Karpas-422 (cell line): ENCODE results near the gene RHBG. TPM values are rescaled to one million over a fixed set of nuclear protein-coding genes. Genes with fewer than 3 reads are reported as not detected.

Experiments
- DNase-seq: peaks from one replicate; pipeline ENCODE4 v3.0.0-alpha.2; 2015
- H2AFZ ChIP-seq: fragments of 200-600 bp; sonication (generic); 2 replicates; pipeline ENCODE4 v1.6.1; 2014; ENCODE audit warnings: antibody characterized with exemption, low read length, mixed read lengths
- H3K27ac ChIP-seq: fragments of 200-600 bp; sonication (generic); 2 replicates; pipeline ENCODE4 v1.5.1; 2014; ENCODE audit warnings: mild to moderate bottlenecking, low read length, moderate library complexity
- H3K27me3 ChIP-seq: fragments of 200-600 bp; sonication (generic); 2 replicates; pipeline ENCODE4 v1.6.1; 2014; ENCODE audit warnings: low read length, mixed read lengths
- H3K36me3 ChIP-seq: fragments of 200-600 bp; sonication (generic); 2 replicates; pipeline ENCODE4 v1.6.1; 2014; ENCODE audit warnings: low read length, mixed read lengths; ENCODE audit not compliant: insufficient read depth
- H3K4me1 ChIP-seq: fragments of 200-600 bp; sonication (generic); 2 replicates; pipeline ENCODE4 v1.6.1; 2014; ENCODE audit warnings: mild to moderate bottlenecking, low read length, mixed read lengths
- H3K4me2 ChIP-seq: fragments of 200-600 bp; sonication (generic); 2 replicates; pipeline ENCODE4 v1.6.1; 2014; ENCODE audit warnings: low read length, low read depth, mild to moderate bottlenecking; ENCODE audit not compliant: poor library complexity, severe bottlenecking
- H3K4me3 ChIP-seq: fragments of 200-600 bp; sonication (generic); 2 replicates; pipeline ENCODE4 v1.5.1; 2014; ENCODE audit warnings: mild to moderate bottlenecking, antibody characterized with exemption, low read length, mixed read lengths
- H3K79me2 ChIP-seq: fragments of 200-600 bp; sonication (generic); 2 replicates; pipeline ENCODE4 v1.6.1; 2014; ENCODE audit warnings: mild to moderate bottlenecking, low read length, mixed read lengths
- H3K9ac ChIP-seq: fragments of 200-600 bp; sonication (generic); 2 replicates; pipeline ENCODE4 v1.6.0; 2014; ENCODE audit warnings: low read length
- H3K9me2 ChIP-seq: fragments of 200-600 bp; sonication (generic), shearing (Covaris generic); replicated peaks from 2 replicates; pipeline ENCODE4 v1.6.0; 2014; ENCODE audit warnings: mild to moderate bottlenecking, low read length, moderate library complexity; ENCODE audit not compliant: insufficient read depth
- H3K9me3 ChIP-seq: fragments of 300-700, 200-600 bp; sonication (generic); 2 replicates; pipeline ENCODE4 v1.6.1; 2014; ENCODE audit warnings: low read length, mixed read lengths
- H4K20me1 ChIP-seq: fragments of 200-600 bp; sonication (generic); 2 replicates; pipeline ENCODE4 v1.6.1; 2014; ENCODE audit warnings: mild to moderate bottlenecking, antibody characterized with exemption, low read length, low read depth; ENCODE audit not compliant: insufficient read depth
- total RNA-seq: library from RNA; depleted of rRNA; stranded (reverse); fragments of >200 nt; shearing (Covaris generic); gene quantifications from 2 replicates; pipeline ENCODE4 v1.2.3, GENCODE V29; 2014; ENCODE audit warnings: low replicate concordance

RHBG gene
- total RNA-seq, 1 experiment from 2014 or later: not detected

DNA sequence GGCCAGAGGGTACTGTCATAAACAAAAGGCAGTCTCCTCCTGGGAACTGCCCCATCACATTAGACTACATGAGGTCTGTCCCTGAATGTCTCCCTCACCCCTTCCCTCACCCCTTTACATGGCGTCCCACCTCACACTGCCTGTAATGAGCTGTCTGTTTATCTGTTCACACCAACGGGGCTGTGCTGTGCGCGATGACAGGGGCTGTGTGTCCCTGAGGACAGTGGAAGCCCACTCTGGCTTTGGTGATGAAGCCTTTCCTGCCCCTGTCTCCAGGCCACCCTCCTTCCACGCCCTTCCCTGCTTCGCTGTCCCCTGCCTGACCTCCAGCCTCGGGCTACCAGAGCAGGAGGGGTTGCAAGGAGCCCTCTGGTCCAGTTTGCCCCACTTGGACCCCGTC is 22.7 kb downstream of the RHBG start:
- Histone ChIP-seq H3K27ac (no peak overlapping the region), H4K20me1 (no peaks in the 10 kb centered on the region), H3K9me2 (no peaks in the 10 kb centered on the region), H3K9ac (no peak overlapping the region), H3K27me3 (no peaks in the 10 kb centered on the region), H3K79me2 (no peaks in the 10 kb centered on the region), H2AFZ (no peak overlapping the region), H3K36me3 (no peaks in the 10 kb centered on the region), H3K9me3 (no peaks in the 10 kb centered on the region), H3K4me3 (no peak overlapping the region), H3K4me1 (no peaks in the 10 kb centered on the region), H3K4me2 (no peak overlapping the region)
- DNase-seq: no peak

DNA sequence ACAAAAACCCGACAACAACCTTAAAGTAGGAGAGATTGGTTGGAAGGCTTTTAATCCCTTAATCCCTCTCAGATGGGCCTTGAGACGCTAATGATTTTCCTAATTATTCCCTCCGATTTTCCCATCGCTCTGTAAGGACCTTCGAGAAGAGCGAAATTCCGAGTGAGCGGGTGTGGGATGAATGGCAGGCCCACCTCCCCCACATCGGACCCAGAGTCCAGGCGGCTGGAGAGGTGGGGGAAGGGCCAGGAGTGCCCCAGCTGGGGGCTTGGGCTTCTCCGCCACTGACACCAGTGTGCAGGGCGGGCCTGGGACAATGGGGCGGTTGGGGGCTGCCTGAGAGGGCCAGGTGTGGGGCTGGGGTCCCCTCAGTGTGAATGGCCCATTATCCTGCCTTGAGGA is 23.4 kb downstream of the RHBG start:
- Histone ChIP-seq H2AFZ (no peak overlapping the region), H3K9ac (no peak overlapping the region), H3K4me3 (no peak overlapping the region), H3K79me2 (no peaks in the 10 kb centered on the region), H3K27me3 (no peaks in the 10 kb centered on the region), H3K27ac (no peak overlapping the region), H4K20me1 (no peaks in the 10 kb centered on the region), H3K36me3 (no peaks in the 10 kb centered on the region), H3K9me3 (no peaks in the 10 kb centered on the region), H3K9me2 (no peaks in the 10 kb centered on the region), H3K4me2 (no peak overlapping the region), H3K4me1 (no peaks in the 10 kb centered on the region)
- DNase-seq: no peak

GRCh38 chr1:156393095-156393494 is 24.1 kb downstream of the RHBG start:
- H2AFZ ChIP-seq: no peak overlapping the region
- H3K27ac ChIP-seq: no peak overlapping the region
- H3K4me1 ChIP-seq: no peaks in the 10 kb centered on the region
- no peaks in the 10 kb centered on the region for H3K9me3 ChIP-seq
- H3K36me3 ChIP-seq: no peaks in the 10 kb centered on the region
- H4K20me1 ChIP-seq: no peaks in the 10 kb centered on the region
- no peak overlapping the region for H3K4me2 ChIP-seq
- no peak overlapping the region for H3K4me3 ChIP-seq
- no peak for DNase-seq
- H3K9ac ChIP-seq: no peak overlapping the region
- H3K9me2 ChIP-seq: no peaks in the 10 kb centered on the region
- H3K27me3 ChIP-seq: no peaks in the 10 kb centered on the region
- H3K79me2 ChIP-seq: no peaks in the 10 kb centered on the region

GRCh38 chr1:156394082-156394481 is 25.1 kb downstream of the RHBG start:
- no peak overlapping the region for H3K9ac ChIP-seq
- H3K27me3 ChIP-seq: no peaks in the 10 kb centered on the region
- no peaks in the 10 kb centered on the region for H4K20me1 ChIP-seq
- H3K4me3 ChIP-seq: no peak overlapping the region
- H3K79me2 ChIP-seq: no peaks in the 10 kb centered on the region
- H3K4me2 ChIP-seq: no peak overlapping the region
- H3K27ac ChIP-seq: no peak overlapping the region
- DNase-seq: no peak
- no peaks in the 10 kb centered on the region for H3K4me1 ChIP-seq
- H3K9me3 ChIP-seq: no peaks in the 10 kb centered on the region
- H3K36me3 ChIP-seq: no peaks in the 10 kb centered on the region
- H2AFZ ChIP-seq: no peak overlapping the region
- no peaks in the 10 kb centered on the region for H3K9me2 ChIP-seq

DNA sequence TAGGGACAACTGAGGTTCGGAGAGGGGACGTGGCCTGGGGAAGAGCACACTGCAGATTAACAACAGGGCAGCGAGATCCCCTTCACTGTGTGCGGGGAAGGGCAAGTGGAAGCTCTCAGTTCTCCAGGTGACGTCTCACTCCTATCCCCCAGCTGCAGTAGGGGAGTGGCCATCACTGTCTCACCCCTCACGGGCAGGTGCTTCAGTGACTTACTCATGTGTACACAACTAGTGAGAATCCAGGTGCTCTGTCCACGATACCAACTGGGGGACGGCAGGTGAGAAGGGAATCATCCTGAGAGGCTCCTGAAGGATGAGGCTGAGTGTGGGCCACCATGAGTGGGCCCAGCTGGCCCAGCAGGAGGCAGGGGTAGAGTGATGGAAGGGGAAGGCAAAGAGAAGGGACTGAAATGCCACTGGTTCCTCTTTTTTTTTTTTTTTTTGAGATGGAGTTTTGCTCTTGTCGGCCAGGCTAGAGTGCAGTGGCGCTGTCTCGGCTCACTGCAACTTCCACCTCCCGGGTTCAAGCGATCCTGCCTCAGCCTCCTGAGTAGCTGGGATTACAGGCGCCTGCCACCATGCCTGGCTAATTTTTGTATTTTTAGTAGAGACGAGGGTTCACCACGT is 25.9 kb downstream of the RHBG start:
- no peaks in the 10 kb centered on the region for H3K4me1 ChIP-seq
- no peaks in the 10 kb centered on the region for H3K9me3 ChIP-seq
- no peaks in the 10 kb centered on the region for H3K36me3 ChIP-seq
- no peak overlapping the region for H3K4me3 ChIP-seq
- H3K9ac ChIP-seq: no peak overlapping the region
- H3K27me3 ChIP-seq: no peaks in the 10 kb centered on the region
- H3K79me2 ChIP-seq: no peaks in the 10 kb centered on the region
- no peaks in the 10 kb centered on the region for H4K20me1 ChIP-seq
- peak; percentile 67 for DNase-seq
- no peak overlapping the region for H3K27ac ChIP-seq
- no peaks in the 10 kb centered on the region for H3K9me2 ChIP-seq
- no peak overlapping the region for H3K4me2 ChIP-seq
- no peak overlapping the region for H2AFZ ChIP-seq

GRCh38 chr1:156399355-156400125 is 30.5 kb downstream of the RHBG start:
- H3K9me3 ChIP-seq: no peaks in the 10 kb centered on the region
- no peak overlapping the region for H3K27ac ChIP-seq
- no peaks in the 10 kb centered on the region for H3K9me2 ChIP-seq
- no peak overlapping the region for H3K9ac ChIP-seq
- H3K79me2 ChIP-seq: no peaks in the 10 kb centered on the region
- H3K4me3 ChIP-seq: no peak overlapping the region
- H2AFZ ChIP-seq: no peak overlapping the region
- DNase-seq: no peak
- H3K4me1 ChIP-seq: no peaks in the 10 kb centered on the region
- no peaks in the 10 kb centered on the region for H3K36me3 ChIP-seq
- H3K27me3 ChIP-seq: no peaks in the 10 kb centered on the region
- H4K20me1 ChIP-seq: no peaks in the 10 kb centered on the region
- H3K4me2 ChIP-seq: no peak overlapping the region

- Histone ChIP-seq H3K27me3 (no peaks in the 10 kb centered on the region), H3K4me2 (no peak overlapping the region), H3K4me1 (no peaks in the 10 kb centered on the region), H3K27ac (no peak overlapping the region), H3K79me2 (no peaks in the 10 kb centered on the region), H3K36me3 (no peaks in the 10 kb centered on the region), H3K9me3 (no peaks in the 10 kb centered on the region), H3K4me3 (no peak overlapping the region), H3K9me2 (no peaks in the 10 kb centered on the region), H3K9ac (no peak overlapping the region), H4K20me1 (no peaks in the 10 kb centered on the region), H2AFZ (no peak overlapping the region)
- no peak for DNase-seq
Observed at GRCh38 chr1:156400191-156400935, 31.4 kb downstream of the RHBG start.

GRCh38 chr1:156401041-156401574 is 32.1 kb downstream of the RHBG start:
- Histone ChIP-seq H3K9me3 (no peaks in the 10 kb centered on the region), H3K4me1 (no peaks in the 10 kb centered on the region), H3K4me2 (no peak overlapping the region), H3K27me3 (no peaks in the 10 kb centered on the region), H3K9ac (no peak overlapping the region), H4K20me1 (no peaks in the 10 kb centered on the region), H3K9me2 (no peaks in the 10 kb centered on the region), H3K36me3 (no peaks in the 10 kb centered on the region), H3K4me3 (no peak overlapping the region), H3K27ac (no peak overlapping the region), H2AFZ (no peak overlapping the region), H3K79me2 (no peaks in the 10 kb centered on the region)
- no peak for DNase-seq
